GM23338 (cell line): ENCODE data around the gene MEGF6.

Experiments used
- EZH2 ChIP-seq: fragments of 200-600 bp; sonication (generic); IDR thresholded peaks from one replicate; pipeline ENCODE4 v1.8.0; 2017; ENCODE audit warnings: antibody characterized with exemption, mild to moderate bottlenecking, low read depth; ENCODE audit not compliant: unreplicated experiment
- EZH2phosphoT487 ChIP-seq: fragments of 200-600 bp; sonication (generic); IDR thresholded peaks from one replicate; pipeline ENCODE4 v1.8.1; 2018; ENCODE audit warnings: antibody characterized with exemption; ENCODE audit not compliant: unreplicated experiment
- JUNB ChIP-seq: IDR thresholded peaks from one replicate; pipeline ENCODE4 v1.6.1; 2016; ENCODE audit warnings: antibody characterized with exemption; ENCODE audit not compliant: unreplicated experiment
- POLR2AphosphoS5 ChIP-seq: IDR thresholded peaks from 2 replicates; pipeline ENCODE4 v1.6.1; 2016; ENCODE audit warnings: antibody characterized with exemption, low read depth
- TF ChIP-seq, protein P1 (sequence below), 2 experiments: fragments of 200-600 bp in 1 of 2; sonication (generic) in 1 of 2; conservative IDR thresholded peaks; 2 replicates each; pipeline versions ENCODE4 v1.5.1 to v1.6.1; 2016 to 2017; ENCODE audit warnings: antibody characterized with exemption in 2 of 2, low read depth in 2 of 2, mild to moderate bottlenecking in 2 of 2, moderate library complexity in 1 of 2

DNA sequence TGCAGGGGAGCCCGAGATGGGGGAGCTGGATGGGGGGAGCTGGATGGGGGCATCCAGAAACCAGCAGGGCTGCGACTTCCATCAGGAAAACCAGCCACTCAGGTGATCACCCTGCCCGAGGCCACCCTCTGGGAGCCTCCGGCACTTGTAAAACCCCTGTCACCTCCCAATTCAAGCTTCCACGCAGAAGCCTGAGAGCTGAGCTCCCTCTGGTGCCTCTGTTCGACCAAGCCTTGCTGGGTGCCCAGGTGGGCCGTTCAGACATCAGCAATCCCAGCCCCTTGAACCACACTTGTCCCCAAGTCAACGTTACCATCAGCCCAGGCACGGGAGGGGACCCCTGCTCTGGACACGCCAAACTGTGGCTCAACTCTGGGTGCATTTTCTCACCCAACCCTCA is 59.6 kb downstream of the MEGF6 start:
- TF ChIP-seq POLR2AphosphoS5 (no peak), EZH2 (no peak), EZH2phosphoT487 (no peak), JUNB (no peak)
- TF ChIP-seq, protein P1, sequence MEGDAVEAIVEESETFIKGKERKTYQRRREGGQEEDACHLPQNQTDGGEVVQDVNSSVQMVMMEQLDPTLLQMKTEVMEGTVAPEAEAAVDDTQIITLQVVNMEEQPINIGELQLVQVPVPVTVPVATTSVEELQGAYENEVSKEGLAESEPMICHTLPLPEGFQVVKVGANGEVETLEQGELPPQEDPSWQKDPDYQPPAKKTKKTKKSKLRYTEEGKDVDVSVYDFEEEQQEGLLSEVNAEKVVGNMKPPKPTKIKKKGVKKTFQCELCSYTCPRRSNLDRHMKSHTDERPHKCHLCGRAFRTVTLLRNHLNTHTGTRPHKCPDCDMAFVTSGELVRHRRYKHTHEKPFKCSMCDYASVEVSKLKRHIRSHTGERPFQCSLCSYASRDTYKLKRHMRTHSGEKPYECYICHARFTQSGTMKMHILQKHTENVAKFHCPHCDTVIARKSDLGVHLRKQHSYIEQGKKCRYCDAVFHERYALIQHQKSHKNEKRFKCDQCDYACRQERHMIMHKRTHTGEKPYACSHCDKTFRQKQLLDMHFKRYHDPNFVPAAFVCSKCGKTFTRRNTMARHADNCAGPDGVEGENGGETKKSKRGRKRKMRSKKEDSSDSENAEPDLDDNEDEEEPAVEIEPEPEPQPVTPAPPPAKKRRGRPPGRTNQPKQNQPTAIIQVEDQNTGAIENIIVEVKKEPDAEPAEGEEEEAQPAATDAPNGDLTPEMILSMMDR (conservative IDR thresholded peaks at IDR 0.05; ENCODE audit: low read depth in 2 of 2): no peak
